ENCODE data around the gene AFF4.

GRCh38 chr5:132828846-132829494, 134.5 kb downstream of the AFF4 start:
- TF ChIP-seq SUZ12 (IDR thresholded peaks at IDR 0.05; ENCODE audit: extremely low read depth, insufficient read depth, insufficient read length) (no peak), YY1 (IDR thresholded peaks at IDR 0.05; ENCODE audit: insufficient read depth, insufficient read length) (no peak), ZNF274 (IDR thresholded peaks at IDR 0.05; ENCODE audit: low read depth, low read length) (no peak)

Measured in NT2/D1 (cell line).